Hepatocyte (in vitro differentiated cells): ENCODE measurements around the gene ZNF350. TPM values are rescaled to one million over a fixed set of nuclear protein-coding genes. Genes with fewer than 3 reads are reported as not detected.

ENCODE experiments used
- DNase-seq: peaks from one replicate; pipeline ENCODE4 v3.0.0-alpha.2; 2016; ENCODE audit warnings: low spot score
- H2AFZ ChIP-seq: fragments of 200-600 bp; sonication (generic); 2 replicates; pipeline ENCODE4 v1.6.0; 2016; ENCODE audit warnings: antibody characterized with exemption, mild to moderate bottlenecking
- H3K27ac ChIP-seq: fragments of 200-600 bp; sonication (generic); 2 replicates; pipeline ENCODE4 v1.5.1; 2016; ENCODE audit warnings: mild to moderate bottlenecking
- H3K27me3 ChIP-seq: fragments of 200-600 bp; sonication (generic); 2 replicates; pipeline ENCODE4 v1.6.1; 2016
- H3K36me3 ChIP-seq: fragments of 200-600 bp; sonication (generic); replicated peaks from 2 replicates; pipeline ENCODE4 v1.5.1; 2016; ENCODE audit warnings: low read depth; ENCODE audit not compliant: insufficient read depth
- H3K4me1 ChIP-seq: fragments of 200-600 bp; sonication (generic); 2 replicates; pipeline ENCODE4 v1.5.1; 2016; ENCODE audit warnings: mild to moderate bottlenecking, moderate library complexity; ENCODE audit not compliant: insufficient read depth
- H3K4me2 ChIP-seq: fragments of 200-600 bp; sonication (generic); 2 replicates; pipeline ENCODE4 v1.6.0; 2016
- H3K4me3 ChIP-seq: fragments of 200-600 bp; sonication (generic); 2 replicates; pipeline ENCODE4 v1.5.1; 2016; ENCODE audit warnings: mild to moderate bottlenecking
- H3K79me2 ChIP-seq: fragments of 200-600 bp; sonication (generic); 2 replicates; pipeline ENCODE4 v1.6.0; 2017; ENCODE audit warnings: mild to moderate bottlenecking
- H3K9me2 ChIP-seq: fragments of 200-600 bp; sonication (generic); replicated peaks from 2 replicates; pipeline ENCODE4 v1.6.0; 2017; ENCODE audit warnings: mild to moderate bottlenecking; ENCODE audit not compliant: insufficient read depth
- H3K9me3 ChIP-seq: fragments of 200-600 bp; sonication (generic); 2 replicates; pipeline ENCODE4 v1.5.1; 2016; ENCODE audit warnings: low read depth, mild to moderate bottlenecking
- H4K20me1 ChIP-seq: fragments of 200-600 bp; sonication (generic); 2 replicates; pipeline ENCODE4 v1.6.0; 2016; ENCODE audit warnings: mild to moderate bottlenecking; ENCODE audit not compliant: insufficient read depth, poor library complexity, severe bottlenecking
- CTCF ChIP-seq: fragments of 200-600 bp; sonication (generic); IDR thresholded peaks from 2 replicates; pipeline ENCODE4 v1.5.1; 2016; ENCODE audit warnings: antibody characterized with exemption, mild to moderate bottlenecking; ENCODE audit not compliant: poor library complexity
- EZH2 ChIP-seq: fragments of 200-600 bp; sonication (generic); IDR thresholded peaks from 2 replicates; pipeline ENCODE4 v1.6.1; 2016; ENCODE audit warnings: antibody characterized with exemption, mild to moderate bottlenecking, borderline replicate concordance
- EZH2phosphoT487 ChIP-seq: fragments of 200-600 bp; sonication (generic); IDR thresholded peaks from one replicate; pipeline ENCODE4 v1.6.1; 2018; ENCODE audit warnings: antibody characterized with exemption, mild to moderate bottlenecking, low read depth, moderate library complexity; ENCODE audit not compliant: unreplicated experiment, severe bottlenecking
- WGBS: methylation state at CpG from one replicate; pipeline ENCODE4 v1.1.6; 2016; ENCODE audit warnings: low lambda C conversion rate; ENCODE audit errors: missing lambda C conversion rate; 5-methylcytosine and 5-hydroxymethylcytosine counted together
- polyA plus RNA-seq: library from polyadenylated mRNA; unstranded; fragments of >200 nt; fragmentation: Nextera tagmentation; extraction: Ambion mirVana; gene quantifications from 2 replicates; pipeline ENCODE4 v1.2.1, GENCODE V29; 2016
- total RNA-seq: library from RNA; depleted of rRNA; stranded (reverse); fragments of >200 nt; gene quantifications from 2 replicates; pipeline ENCODE4 v1.2.3, GENCODE V29; 2014

Gene ZNF350
- total and polyA plus RNA-seq, 2 experiments from 2014 or later = 4.3 to 5.0 TPM

GRCh38 chr19:52020506-52020905 lies 33.9 kb upstream of the ZNF350 start:
- H3K9me2 ChIP-seq = no peaks in the 10 kb centered on the region
- H3K36me3 ChIP-seq = peaks cover 22% of the 10 kb centered on the region
- DNase-seq = no peak
- peaks cover 17% of the 10 kb centered on the region for H3K79me2 ChIP-seq
- TF ChIP-seq CTCF = no peak
- TF ChIP-seq EZH2phosphoT487 = no peak
- TF ChIP-seq EZH2 = no peak
- no peaks in the 10 kb centered on the region for H3K27me3 ChIP-seq
- no peaks in the 10 kb centered on the region for H3K4me1 ChIP-seq
- no peaks in the 10 kb centered on the region for H4K20me1 ChIP-seq
- peaks cover 79% of the 10 kb centered on the region for H3K9me3 ChIP-seq
- H3K27ac ChIP-seq = no peak overlapping the region
- WGBS = 94% methylated on average over 4 of the region's 4 CpGs
- H3K4me3 ChIP-seq = no peak overlapping the region
- no peak overlapping the region for H3K4me2 ChIP-seq
- no peak overlapping the region for H2AFZ ChIP-seq

- Histone ChIP-seq H3K4me3 (no peak overlapping the region), H3K36me3 (no peaks in the 10 kb centered on the region), H3K27ac (no peak overlapping the region), H3K4me2 (no peak overlapping the region), H4K20me1 (no peaks in the 10 kb centered on the region), H3K4me1 (peaks cover 6% of the 10 kb centered on the region), H2AFZ (no peak overlapping the region), H3K27me3 (no peaks in the 10 kb centered on the region), H3K9me3 (peaks cover 6% of the 10 kb centered on the region), H3K9me2 (no peaks in the 10 kb centered on the region), H3K79me2 (peaks cover 23% of the 10 kb centered on the region)
- DNase-seq = no peak
- no peak for TF ChIP-seq EZH2phosphoT487
- WGBS = 91% methylated on average over 1 of the region's 1 CpG
These were observed 24.0 kb upstream of the ZNF350 start for GRCh38 chr19:52010674-52011073.

- H3K9me2 ChIP-seq = no peaks in the 10 kb centered on the region
- H3K4me3 ChIP-seq = peak within 1 kb of the TSS; percentile 76
- peaks cover 48% of the 10 kb centered on the region for H3K79me2 ChIP-seq
- H3K36me3 ChIP-seq = no peaks in the 10 kb centered on the region
- H3K27me3 ChIP-seq = no peaks in the 10 kb centered on the region
- peak within 1 kb of the TSS; percentile 100 for H2AFZ ChIP-seq
- H3K27ac ChIP-seq = peak within 1 kb of the TSS; percentile 89
- no peaks in the 10 kb centered on the region for H4K20me1 ChIP-seq
- DNase-seq = peak; percentile 93
- H3K9me3 ChIP-seq = peaks cover 7% of the 10 kb centered on the region
- no peak for TF ChIP-seq CTCF
- no peak for TF ChIP-seq EZH2phosphoT487
- no peak for TF ChIP-seq EZH2
- peak within 1 kb of the TSS; percentile 84 for H3K4me2 ChIP-seq
- WGBS = 1% methylated on average over 41 of the region's 44 CpGs
- peaks cover 6% of the 10 kb centered on the region for H3K4me1 ChIP-seq
These were observed 21.3 kb upstream of the ZNF350 start, which contains the start of gene ZNF615 for GRCh38 chr19:52007806-52008557. Gene ZNF615 (minus strand): TSS chr19:52008211. CDS start chr19:52003711, 4,500 bp downstream.

- Histone ChIP-seq H3K27ac (peak overlapping the region; percentile 89), H3K36me3 (no peaks in the 10 kb centered on the region), H3K9me3 (peaks cover 10% of the 10 kb centered on the region), H4K20me1 (no peaks in the 10 kb centered on the region), H2AFZ (peak overlapping the region; percentile 100), H3K9me2 (no peaks in the 10 kb centered on the region), H3K4me1 (peaks cover 6% of the 10 kb centered on the region), H3K27me3 (no peaks in the 10 kb centered on the region), H3K4me3 (peak overlapping the region; percentile 76), H3K4me2 (peak overlapping the region; percentile 84), H3K79me2 (peaks cover 49% of the 10 kb centered on the region)
- TF ChIP-seq EZH2 (no peak), CTCF (no peak), EZH2phosphoT487 (no peak)
- WGBS = 3% methylated on average over 9 of the region's 9 CpGs
- peak; percentile 16 for DNase-seq
These were observed 20.8 kb upstream of the ZNF350 start for GRCh38 chr19:52007451-52007805.
